IMR-90 (cell line): Measurements from ENCODE around the gene TRAF3. TPM values are rescaled to one million over a fixed set of nuclear protein-coding genes. Genes with fewer than 3 reads are reported as not detected.

Source experiments
- ATAC-seq: fragments of 200-7000 bp; cut with Tn5 transposase; 2 replicates; pipeline ENCODE4 v1.9.1; 2020; ENCODE audit warnings: low read depth, mild to moderate bottlenecking, moderate library complexity
- BruUV-seq: library from RNA; stranded (reverse); fragments of 400-500 nt; replicated peaks from 2 replicates; lab custom pipeline; 2021; lab: Mats Ljungman, UMichigan
- CTCF ChIA-PET: fragments of 300-600 bp; formaldehyde crosslinking; extraction: SDS; loops from one replicate; lab custom pipeline; 2021; ENCODE audit warnings: antibody characterized with exemption; lab: Yijun Ruan, JAX
- POLR2A ChIA-PET: fragments of 300-600 bp; sonication (Branson Sonifier 250); formaldehyde crosslinking; loops from one replicate; lab custom pipeline; 2022; ENCODE audit warnings: antibody characterized with exemption; ENCODE audit not compliant: unreplicated experiment; lab: Charles Lee
- DNase-seq: peaks from one replicate; pipeline ENCODE4 v3.0.0; 2013
- H2AFZ ChIP-seq: replicated peaks from 2 replicates; pipeline ENCODE3; 2013; ENCODE audit warnings: low read length, mild to moderate bottlenecking; ENCODE audit not compliant: poor library complexity
- H2AK5ac ChIP-seq: 2 replicates; pipeline ENCODE4 v1.6.1; 2013; ENCODE audit warnings: low read depth, low read length, inconsistent platforms
- H2AK9ac ChIP-seq: replicated peaks from 2 replicates; pipeline ENCODE3; 2013; ENCODE audit warnings: mild to moderate bottlenecking, low read depth, low read length, moderate library complexity; ENCODE audit not compliant: poor library complexity
- H2BK120ac ChIP-seq: 2 replicates; pipeline ENCODE4 v1.6.1; 2013; ENCODE audit warnings: low read depth, low read length, inconsistent platforms
- H2BK15ac ChIP-seq: 3 replicates; pipeline ENCODE4 v1.6.1; 2013; ENCODE audit warnings: low read depth, low read length, inconsistent platforms
- H2BK20ac ChIP-seq: 2 replicates; pipeline ENCODE4 v1.6.1; 2013; ENCODE audit warnings: low read depth, mild to moderate bottlenecking, inconsistent platforms, low read length, moderate library complexity
- H2BK5ac ChIP-seq: 2 replicates; pipeline ENCODE4 v1.6.1; 2013; ENCODE audit warnings: mild to moderate bottlenecking, low read depth, low read length, inconsistent platforms; ENCODE audit not compliant: poor library complexity, severe bottlenecking
- H3K14ac ChIP-seq: replicated peaks from 2 replicates; pipeline ENCODE4 v1.6.1; 2013; ENCODE audit warnings: low read depth, low read length, inconsistent platforms
- H3K18ac ChIP-seq: 2 replicates; pipeline ENCODE4 v1.6.1; 2013; ENCODE audit warnings: low read depth, low read length, control low read depth
- H3K23ac ChIP-seq: 2 replicates; pipeline ENCODE4 v1.6.1; 2013; ENCODE audit warnings: low read depth, low read length, inconsistent platforms
- H3K27ac ChIP-seq: 2 replicates; pipeline ENCODE4 v1.5.1; 2013; ENCODE audit warnings: mild to moderate bottlenecking, control low read depth, low read length; ENCODE audit not compliant: insufficient read depth
- H3K27me3 ChIP-seq: 2 replicates; pipeline ENCODE4 v1.6.1; 2013; ENCODE audit warnings: low read length; ENCODE audit not compliant: control insufficient read depth, insufficient read depth
- H3K36me3 ChIP-seq: 2 replicates; pipeline ENCODE4 v1.6.1; 2013; ENCODE audit warnings: low read length, mixed read lengths; ENCODE audit not compliant: control insufficient read depth, insufficient read depth
- H3K4ac ChIP-seq: 2 replicates; pipeline ENCODE4 v1.6.1; 2013; ENCODE audit warnings: low read depth, low read length, inconsistent platforms
- H3K4me1 ChIP-seq: 2 replicates; pipeline ENCODE4 v1.6.1; 2013; ENCODE audit warnings: low read length, mixed read lengths; ENCODE audit not compliant: control insufficient read depth, insufficient read depth
- H3K4me2 ChIP-seq: 2 replicates; pipeline ENCODE4 v1.6.1; 2013; ENCODE audit warnings: low read depth, mild to moderate bottlenecking, control low read depth, low read length, moderate library complexity
- H3K4me3 ChIP-seq: 2 replicates; pipeline ENCODE4 v1.5.1; 2013; ENCODE audit warnings: low read depth, mild to moderate bottlenecking, control low read depth, low read length, moderate library complexity; ENCODE audit not compliant: insufficient read depth
- H3K56ac ChIP-seq: 2 replicates; pipeline ENCODE4 v1.6.1; 2013; ENCODE audit warnings: low read length, inconsistent platforms; ENCODE audit not compliant: insufficient read depth; ENCODE audit errors: extremely low read depth
- H3K79me1 ChIP-seq, 2 experiments: 2 replicates each; pipeline ENCODE4 v1.6.1; 2013; ENCODE audit warnings: low read length in 2 of 2, inconsistent platforms in 1 of 2, low read depth in 1 of 2
- H3K9ac ChIP-seq: 2 replicates; pipeline ENCODE4 v1.6.1; 2013; ENCODE audit warnings: low read depth, low read length, control low read depth
- H3K9me1 ChIP-seq: 2 replicates; pipeline ENCODE4 v1.6.1; 2013; ENCODE audit warnings: low read length, inconsistent platforms; ENCODE audit not compliant: insufficient read depth
- H3K9me3 ChIP-seq: 2 replicates; pipeline ENCODE4 v1.6.1; 2013; ENCODE audit warnings: low read length; ENCODE audit not compliant: control insufficient read depth, insufficient read depth
- H4K20me1 ChIP-seq: 2 replicates; pipeline ENCODE4 v1.6.1; 2013; ENCODE audit warnings: low read length, inconsistent platforms; ENCODE audit not compliant: insufficient read depth
- H4K5ac ChIP-seq: 2 replicates; pipeline ENCODE4 v1.6.1; 2013; ENCODE audit warnings: mild to moderate bottlenecking, low read depth, low read length, control low read depth
- H4K8ac ChIP-seq, 2 experiments: 2 replicates each; pipeline ENCODE4 v1.6.1; 2013; ENCODE audit warnings: low read depth in 2 of 2, low read length in 2 of 2, control low read depth in 1 of 2, inconsistent platforms in 1 of 2
- H4K91ac ChIP-seq: 2 replicates; pipeline ENCODE4 v1.6.1; 2013; ENCODE audit warnings: low read depth, low read length, inconsistent platforms; ENCODE audit not compliant: insufficient read depth
- CEBPB ChIP-seq: IDR thresholded peaks from 2 replicates; pipeline ENCODE4 v1.6.1; 2012; ENCODE audit warnings: low read depth, low read length, improper control_type of control experiment
- CHD1 ChIP-seq: IDR thresholded peaks from 2 replicates; pipeline ENCODE4 v1.6.1; 2012; ENCODE audit warnings: low read depth, low read length, improper control_type of control experiment
- USF2 ChIP-seq: fragments of 150-350 bp; IDR thresholded peaks from 2 replicates; pipeline ENCODE4 v1.6.1; 2017; ENCODE audit warnings: mild to moderate bottlenecking, antibody characterized with exemption, low read length, low read depth
- WGBS, 2 experiments: methylation state at CpG; one replicate each; pipeline versions ENCODE4 v1.1.5 to v1.1.7; 2013; ENCODE audit warnings: missing lambda C conversion rate in 2 of 2; ENCODE audit not compliant: insufficient read length in 1 of 2; ENCODE audit errors: extremely low coverage in 2 of 2; 5-methylcytosine and 5-hydroxymethylcytosine counted together
- dilution Hi-C: fragments of 300-500 bp; cut with HindIII; formaldehyde crosslinking; loops from one replicate; pipeline ENCODE4 v1.14.3; 2018; ENCODE audit warnings: low sequenced_read_pairs; ENCODE audit not compliant: unreplicated experiment
- in situ Hi-C: fragments of 300-500 bp; cut with MboI; formaldehyde crosslinking; loops from 3 replicates; pipeline ENCODE4 v1.14.3; 2019; ENCODE audit warnings: low sequenced_read_pairs, inconsistent platforms, mixed read lengths
- intact Hi-C: fragments of 100-400 bp; cut with micrococcal nuclease; formaldehyde crosslinking; loops from 2 replicates; pipeline ENCODE4 v1.10.0; 2022
- polyA plus RNA-seq, 3 experiments: library from polyadenylated mRNA; depleted of rRNA; stranded (reverse); fragments of >200 nt; gene quantifications; 2 replicates each; pipeline ENCODE4 v1.2.3, GENCODE V29; 2012; ENCODE audit warnings: low replicate concordance in 1 of 3
- total RNA-seq: library from RNA; depleted of rRNA; stranded (reverse); fragments of >200 nt; gene quantifications from 2 replicates; pipeline ENCODE4 v1.2.3, GENCODE V29; 2012

Gene TRAF3
- total and polyA plus RNA-seq, 2 of the 4 experiments (the other 2 are of a cell fraction) = 21.2 to 25.3 TPM

- no peak for TF ChIP-seq CEBPB
- TF ChIP-seq CHD1 = no peak
These were observed 101.1 kb downstream of the TRAF3 start (continued) for GRCh38 chr14:102878174-102878969.

GRCh38 chr14:102878970-102879460 lies 101.8 kb downstream of the TRAF3 start:
- ATAC-seq (peak; percentile 66), DNase-seq (no peak)
- no TSS peak for BruUV-seq
- POLR2A ChIA-PET = no interaction called here
- Histone ChIP-seq H3K23ac (no peak overlapping the region), H2AK9ac (peak overlapping the region; percentile 81), H2AK5ac (peak overlapping the region; percentile 31; the same call in 1 of the 2 replicates), H2BK120ac (no peak overlapping the region), H3K27me3 (no peaks in the 10 kb centered on the region), H2AFZ (peak overlapping the region; percentile 75), H3K9me3 (no peaks in the 10 kb centered on the region), H3K9ac (no peak overlapping the region), H4K8ac (no peak overlapping the region; a peak in 1 of 4 replicates), H3K4me3 (no peak overlapping the region), H3K4me2 (no peak overlapping the region), H4K20me1 (0 out of 2 replicates have a peak, but pooled peaks cover 4% of the 10 kb centered on the region), H3K4me1 (peaks cover 8% of the 10 kb centered on the region), H4K5ac (no peak overlapping the region), H3K4ac (peak overlapping the region; percentile 34; the same call in 1 of the 2 replicates), H3K79me1 (peaks cover 0 to 12% of the 10 kb centered on the region in 2 experiments; a peak in 3 of 4 replicates), H3K18ac (no peak overlapping the region), H3K36me3 (peaks cover 14% of the 10 kb centered on the region), H4K91ac (no peak overlapping the region; the same call in 1 of the 2 replicates), H3K56ac (no peak overlapping the region), H3K14ac (0 out of 2 replicates have a peak overlapping the region, but pooled peaks have one; percentile 40), H2BK20ac (no peak overlapping the region), H2BK15ac (no peak overlapping the region), H3K27ac (no peak overlapping the region), H3K9me1 (peaks cover 12% of the 10 kb centered on the region), H2BK5ac (no peak overlapping the region)
- TF ChIP-seq CEBPB (0 out of 2 replicates have a peak, but pooled peaks have one; percentile 21), USF2 (no peak)
- 93% methylated on average over 4 of the region's 6 CpGs; no CpG with 5 or more reads in 1 of the 2 experiments for WGBS, 2 experiments
- intact Hi-C loops (loop anchor here (5.0 kb wide), 1 partner anchor 42 kb away; no protein-coding TSS in a partner anchor), dilution Hi-C loops (no loop called here), in situ Hi-C loops (no loop called here)
- CTCF ChIA-PET = interaction anchor here (0.8 kb wide), 1 partner anchor 20 kb away, joined by 3 read pairs; no protein-coding TSS in a partner anchor
